ENCODE data around the gene KCNIP1.

DNA sequence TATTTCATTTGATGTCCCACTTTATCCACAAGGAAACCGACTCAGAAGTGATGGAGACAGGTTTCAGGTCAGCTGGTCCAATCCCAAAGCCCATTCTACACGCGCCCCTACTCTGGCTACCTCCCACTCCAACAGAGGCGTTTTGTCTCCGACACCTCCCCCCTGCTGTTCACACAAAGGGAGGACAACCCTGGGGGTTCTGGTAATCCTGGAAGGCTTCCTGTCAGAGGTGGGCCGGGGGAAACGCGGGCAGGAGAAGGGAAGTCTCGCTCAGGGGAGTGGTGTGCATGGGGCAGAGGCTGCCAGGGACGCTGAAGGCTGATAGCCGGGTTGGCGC, 240.0 kb downstream of the KCNIP1 start:
- TF ChIP-seq POLR2A (IDR thresholded peaks at IDR 0.05), result no peak
- TF ChIP-seq, protein P1, sequence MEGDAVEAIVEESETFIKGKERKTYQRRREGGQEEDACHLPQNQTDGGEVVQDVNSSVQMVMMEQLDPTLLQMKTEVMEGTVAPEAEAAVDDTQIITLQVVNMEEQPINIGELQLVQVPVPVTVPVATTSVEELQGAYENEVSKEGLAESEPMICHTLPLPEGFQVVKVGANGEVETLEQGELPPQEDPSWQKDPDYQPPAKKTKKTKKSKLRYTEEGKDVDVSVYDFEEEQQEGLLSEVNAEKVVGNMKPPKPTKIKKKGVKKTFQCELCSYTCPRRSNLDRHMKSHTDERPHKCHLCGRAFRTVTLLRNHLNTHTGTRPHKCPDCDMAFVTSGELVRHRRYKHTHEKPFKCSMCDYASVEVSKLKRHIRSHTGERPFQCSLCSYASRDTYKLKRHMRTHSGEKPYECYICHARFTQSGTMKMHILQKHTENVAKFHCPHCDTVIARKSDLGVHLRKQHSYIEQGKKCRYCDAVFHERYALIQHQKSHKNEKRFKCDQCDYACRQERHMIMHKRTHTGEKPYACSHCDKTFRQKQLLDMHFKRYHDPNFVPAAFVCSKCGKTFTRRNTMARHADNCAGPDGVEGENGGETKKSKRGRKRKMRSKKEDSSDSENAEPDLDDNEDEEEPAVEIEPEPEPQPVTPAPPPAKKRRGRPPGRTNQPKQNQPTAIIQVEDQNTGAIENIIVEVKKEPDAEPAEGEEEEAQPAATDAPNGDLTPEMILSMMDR (IDR thresholded peaks at IDR 0.05), result no peak
